NT2/D1 (cell line): Measurements from ENCODE around the gene QKI.

Experiments used
- DNase-seq: peaks from one replicate; pipeline ENCODE4 v3.0.0-alpha.2; 2011; ENCODE audit warnings: low read depth, low spot score
- H3K27me3 ChIP-seq: 2 replicates; pipeline ENCODE4 v1.6.0; 2011; ENCODE audit warnings: mild to moderate bottlenecking; ENCODE audit not compliant: insufficient read length, insufficient read depth
- H3K36me3 ChIP-seq: 2 replicates; pipeline ENCODE4 v1.6.1; 2011; ENCODE audit warnings: mild to moderate bottlenecking, low read length, mixed read lengths; ENCODE audit not compliant: insufficient read depth, insufficient read length
- H3K4me1 ChIP-seq: 2 replicates; pipeline ENCODE4 v1.5.1; 2011; ENCODE audit not compliant: insufficient read depth, insufficient read length
- H3K4me3 ChIP-seq: 2 replicates; pipeline ENCODE4 v1.5.1; 2011; ENCODE audit warnings: low read depth; ENCODE audit not compliant: insufficient read length
- H3K9ac ChIP-seq: 2 replicates; pipeline ENCODE4 v1.6.0; 2011; ENCODE audit warnings: low read depth; ENCODE audit not compliant: insufficient read length
- H3K9me3 ChIP-seq: 2 replicates; pipeline ENCODE4 v1.5.1; 2011; ENCODE audit warnings: mild to moderate bottlenecking, low read length; ENCODE audit not compliant: insufficient read depth
- SUZ12 ChIP-seq: IDR thresholded peaks from 2 replicates; pipeline ENCODE4 v1.6.1; 2011; ENCODE audit not compliant: insufficient read length, insufficient read depth; ENCODE audit errors: extremely low read depth
- YY1 ChIP-seq: IDR thresholded peaks from 2 replicates; pipeline ENCODE4 v1.6.1; 2011; ENCODE audit not compliant: insufficient read length, insufficient read depth
- ZNF274 ChIP-seq: IDR thresholded peaks from 2 replicates; pipeline ENCODE4 v1.6.1; 2011; ENCODE audit warnings: mild to moderate bottlenecking, low read depth, low read length

Gene QKI

DNA sequence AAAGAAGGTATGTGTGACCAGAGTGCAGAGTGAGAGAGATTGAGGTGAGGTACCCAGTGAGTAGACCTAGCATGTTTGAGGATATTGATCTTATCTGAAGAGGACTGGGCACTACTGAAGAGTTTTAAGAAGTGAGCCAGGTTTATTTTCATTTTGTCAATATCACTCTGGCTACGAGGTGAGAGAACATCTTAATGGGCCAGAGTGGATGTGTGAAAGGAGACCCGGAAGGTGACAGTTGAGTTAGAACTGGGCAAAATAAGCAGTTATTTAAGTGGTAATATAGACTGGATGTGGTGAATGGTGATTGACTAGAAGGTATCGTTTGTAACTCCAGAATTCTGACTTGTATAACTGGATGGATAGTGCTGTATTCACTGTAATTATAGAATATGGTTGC, 134.1 kb downstream of the QKI start:
- DNase-seq: no peak
- TF ChIP-seq SUZ12 (no peak), YY1 (no peak), ZNF274 (no peak)
- H3K9me3 ChIP-seq: no peaks in the 10 kb centered on the region
- H3K9ac ChIP-seq: no peak overlapping the region
- H3K27me3 ChIP-seq: no peaks in the 10 kb centered on the region
- H3K36me3 ChIP-seq: peaks cover 10% of the 10 kb centered on the region
- no peak overlapping the region for H3K4me3 ChIP-seq
- H3K4me1 ChIP-seq: no peaks in the 10 kb centered on the region

DNA sequence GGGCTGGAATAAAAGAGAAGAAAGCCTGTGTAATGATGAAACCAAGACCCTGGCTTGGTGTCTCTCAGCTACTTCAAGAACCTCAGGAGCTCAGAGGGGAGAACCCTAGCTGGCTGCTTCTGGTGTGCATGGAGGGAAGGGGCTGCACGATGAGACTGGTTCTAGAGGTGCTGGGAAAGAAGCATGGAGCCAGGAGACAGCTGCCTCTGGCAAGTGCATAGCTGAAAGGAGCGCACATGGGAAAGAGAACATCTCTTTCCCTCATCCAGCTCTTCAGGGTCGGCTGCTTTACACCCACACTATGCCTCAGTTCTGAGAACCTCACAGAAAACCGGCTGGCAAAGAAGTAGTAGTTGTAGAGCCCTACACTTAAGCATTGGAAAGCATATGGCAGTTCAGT, 139.5 kb downstream of the QKI start:
- DNase-seq: no peak
- Histone ChIP-seq H3K4me3 (no peak overlapping the region), H3K9me3 (no peaks in the 10 kb centered on the region), H3K9ac (no peak overlapping the region), H3K4me1 (no peaks in the 10 kb centered on the region), H3K36me3 (peaks cover 15% of the 10 kb centered on the region), H3K27me3 (no peaks in the 10 kb centered on the region)
- TF ChIP-seq YY1 (no peak), SUZ12 (no peak), ZNF274 (no peak)

DNA sequence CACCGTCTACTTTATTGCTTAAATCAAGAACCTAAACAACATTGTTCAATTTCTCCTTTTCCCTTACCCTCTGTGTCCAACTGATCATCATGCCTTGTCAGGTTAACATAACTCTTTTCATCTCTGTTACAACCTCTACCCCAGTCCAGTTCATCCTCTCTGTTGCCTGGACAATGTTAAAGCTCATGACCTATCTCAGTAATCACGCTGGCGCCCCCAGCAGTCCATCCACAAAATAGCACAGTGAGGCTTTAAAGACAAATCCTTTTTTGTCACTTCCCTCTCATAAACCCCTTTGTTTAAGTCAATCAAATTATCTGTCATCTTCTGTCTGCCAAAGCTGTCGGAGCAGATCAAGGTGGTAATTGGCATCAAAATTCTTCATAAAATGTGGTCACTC, 140.1 kb downstream of the QKI start:
- no peaks in the 10 kb centered on the region for H3K4me1 ChIP-seq
- peaks cover 15% of the 10 kb centered on the region for H3K36me3 ChIP-seq
- TF ChIP-seq ZNF274 (no peak), SUZ12 (no peak), YY1 (no peak)
- no peak overlapping the region for H3K4me3 ChIP-seq
- H3K27me3 ChIP-seq: no peaks in the 10 kb centered on the region
- no peaks in the 10 kb centered on the region for H3K9me3 ChIP-seq
- DNase-seq: no peak
- no peak overlapping the region for H3K9ac ChIP-seq

DNA sequence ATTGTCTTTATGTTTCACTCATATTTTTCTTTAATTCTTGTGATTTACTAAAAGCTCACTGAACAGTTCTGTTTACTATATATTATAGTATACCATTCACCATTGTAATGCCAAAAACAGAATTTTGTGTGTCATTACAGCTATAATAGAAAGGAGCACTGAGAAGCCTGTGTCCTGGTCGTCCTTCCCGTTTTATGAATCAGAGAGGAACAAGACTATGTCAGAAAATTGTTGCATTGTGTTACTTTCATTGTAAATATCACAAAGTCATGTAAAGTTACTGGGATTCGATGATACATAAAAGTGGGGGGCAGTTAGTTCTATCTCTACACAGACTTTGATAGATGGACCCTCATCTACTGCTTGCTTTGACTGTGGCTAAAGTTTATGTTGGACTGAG, 145.1 kb downstream of the QKI start:
- H3K9me3 ChIP-seq: no peaks in the 10 kb centered on the region
- TF ChIP-seq YY1 (no peak), SUZ12 (no peak), ZNF274 (no peak)
- no peak overlapping the region for H3K4me3 ChIP-seq
- no peak overlapping the region for H3K9ac ChIP-seq
- H3K27me3 ChIP-seq: no peaks in the 10 kb centered on the region
- peaks cover 21% of the 10 kb centered on the region for H3K36me3 ChIP-seq
- no peaks in the 10 kb centered on the region for H3K4me1 ChIP-seq
- no peak for DNase-seq

DNA sequence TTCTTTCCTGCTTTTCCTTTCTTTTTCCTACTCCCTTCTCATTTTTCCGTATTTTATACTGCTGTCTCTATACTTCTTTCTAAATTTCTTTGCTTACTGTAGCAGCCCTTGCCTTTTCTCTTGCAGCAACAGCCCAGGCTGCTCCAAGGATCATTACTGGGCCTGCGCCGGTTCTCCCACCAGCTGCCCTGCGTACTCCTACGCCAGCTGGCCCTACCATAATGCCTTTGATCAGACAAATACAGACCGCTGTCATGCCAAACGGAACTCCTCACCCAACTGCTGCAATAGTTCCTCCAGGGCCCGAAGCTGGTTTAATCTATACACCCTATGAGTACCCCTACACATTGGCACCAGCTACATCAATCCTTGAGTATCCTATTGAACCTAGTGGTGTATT, 148.8 kb downstream of the QKI start:
- Histone ChIP-seq H3K36me3 (peaks cover 22% of the 10 kb centered on the region), H3K9ac (no peak overlapping the region), H3K4me1 (no peaks in the 10 kb centered on the region), H3K9me3 (no peaks in the 10 kb centered on the region), H3K4me3 (no peak overlapping the region), H3K27me3 (no peaks in the 10 kb centered on the region)
- no peak for DNase-seq
- TF ChIP-seq YY1 (no peak), SUZ12 (no peak), ZNF274 (no peak)

DNA sequence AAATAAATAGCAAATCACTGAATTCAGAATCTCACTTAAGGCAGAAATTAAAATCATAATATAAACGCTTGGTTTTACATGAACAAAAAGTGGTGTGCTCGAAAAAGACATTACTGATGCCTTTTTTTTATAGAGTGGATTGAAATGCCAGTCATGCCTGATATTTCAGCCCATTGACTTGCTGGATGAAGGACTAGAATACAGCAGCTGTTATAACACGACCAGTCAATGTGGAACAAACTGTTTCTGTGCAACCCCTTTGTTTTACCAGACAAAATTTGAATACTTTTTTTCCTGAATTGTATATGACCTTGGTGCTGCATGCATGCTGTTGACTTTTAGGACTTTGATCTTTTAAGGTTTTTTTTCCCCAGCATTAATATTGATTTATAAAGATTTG, 150.0 kb downstream of the QKI start:
- Histone ChIP-seq H3K9me3 (no peaks in the 10 kb centered on the region), H3K4me3 (no peak overlapping the region), H3K36me3 (peaks cover 19% of the 10 kb centered on the region), H3K9ac (no peak overlapping the region), H3K4me1 (no peaks in the 10 kb centered on the region), H3K27me3 (no peaks in the 10 kb centered on the region)
- no peak for TF ChIP-seq YY1
- no peak for TF ChIP-seq ZNF274
- TF ChIP-seq SUZ12: no peak
- DNase-seq: no peak

DNA sequence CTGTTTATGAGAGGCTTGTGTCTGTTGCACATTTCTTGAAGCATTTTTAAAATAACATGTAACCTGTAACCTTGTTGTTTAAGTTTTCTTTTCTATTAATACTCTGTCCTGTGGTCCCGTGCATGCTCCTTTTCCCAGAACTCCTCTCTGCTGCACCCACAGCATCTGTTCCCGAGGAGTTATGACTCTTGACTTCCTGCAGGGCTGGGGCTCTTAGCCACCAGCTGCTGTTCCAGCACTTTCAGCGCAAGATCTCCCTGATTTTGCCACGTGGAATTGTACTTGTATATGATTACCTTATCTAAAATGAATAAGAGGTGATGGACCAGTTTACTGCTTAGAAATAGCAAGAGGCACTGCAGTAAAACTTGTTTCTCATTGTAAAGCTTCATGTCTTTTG, 150.6 kb downstream of the QKI start:
- H3K9me3 ChIP-seq: no peaks in the 10 kb centered on the region
- no peak overlapping the region for H3K4me3 ChIP-seq
- no peak for TF ChIP-seq YY1
- no peak for TF ChIP-seq SUZ12
- no peak for TF ChIP-seq ZNF274
- no peaks in the 10 kb centered on the region for H3K27me3 ChIP-seq
- DNase-seq: no peak
- no peak overlapping the region for H3K9ac ChIP-seq
- H3K4me1 ChIP-seq: no peaks in the 10 kb centered on the region
- H3K36me3 ChIP-seq: peaks cover 19% of the 10 kb centered on the region

DNA sequence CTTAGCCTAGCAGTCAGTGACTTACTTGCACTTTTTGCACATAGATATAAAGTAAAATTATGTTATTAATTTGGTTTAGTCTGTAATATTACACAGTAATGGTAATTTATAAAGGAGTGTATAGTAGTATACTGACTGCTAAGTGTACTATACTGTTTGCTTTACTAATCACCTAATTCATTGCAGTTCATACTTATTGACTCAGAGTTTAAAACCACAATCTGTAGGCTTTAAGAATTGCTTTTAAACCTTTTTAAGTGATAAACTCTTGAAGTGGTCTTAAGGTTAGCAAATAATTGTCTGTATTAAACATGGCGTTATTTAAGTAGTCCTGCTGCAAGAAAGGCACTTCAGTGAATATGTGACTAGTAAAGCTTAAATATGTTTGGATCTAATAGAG, 151.5 kb downstream of the QKI start:
- Histone ChIP-seq H3K9ac (no peak overlapping the region), H3K9me3 (no peaks in the 10 kb centered on the region; the same call in 1 of the 2 replicates), H3K27me3 (no peaks in the 10 kb centered on the region), H3K36me3 (peaks cover 26% of the 10 kb centered on the region), H3K4me1 (no peaks in the 10 kb centered on the region), H3K4me3 (no peak overlapping the region)
- TF ChIP-seq YY1 (no peak), SUZ12 (no peak), ZNF274 (no peak)
- no peak for DNase-seq
